K562 (cell line): ENCODE results near the gene COPS8. TPM values are rescaled to one million over a fixed set of nuclear protein-coding genes. Genes with fewer than 3 reads are reported as not detected.

ENCODE experiments used
- AFF4 ChIP-seq: sonication (generic); formaldehyde crosslinking; IDR thresholded peaks from 2 replicates; pipeline ENCODE4 v1.8.0; 2023; ENCODE audit warnings: mild to moderate bottlenecking, missing genetic modification reagents
- ARID4B ChIP-seq: sonication (generic); formaldehyde crosslinking; IDR thresholded peaks from 2 replicates; pipeline ENCODE4 v1.8.0; 2022; ENCODE audit warnings: mild to moderate bottlenecking, missing genetic modification reagents
- BCOR ChIP-seq: fragments of 450-650 bp; IDR thresholded peaks from 2 replicates; pipeline ENCODE4 v1.6.1; 2016
- CSDE1 ChIP-seq, 2 experiments: fragments of 450-650 bp; IDR thresholded peaks; 2 replicates each; pipeline ENCODE4 v1.6.1; 2016; ENCODE audit warnings: mild to moderate bottlenecking in 1 of 2
- GABPB1 ChIP-seq: sonication (generic); formaldehyde crosslinking; IDR thresholded peaks from 2 replicates; pipeline ENCODE4 v1.8.0; 2022; ENCODE audit warnings: mild to moderate bottlenecking, missing genetic modification reagents
- PCBP1 ChIP-seq: fragments of 200-400 bp; formaldehyde crosslinking; IDR thresholded peaks from 2 replicates; pipeline ENCODE4 v1.6.1; 2018; ENCODE audit warnings: mild to moderate bottlenecking, low read depth, low read length; ENCODE audit not compliant: poor library complexity, severe bottlenecking
- PHF20 ChIP-seq: fragments of 450-650 bp; IDR thresholded peaks from 2 replicates; pipeline ENCODE4 v1.6.1; 2018; ENCODE audit not compliant: partially characterized antibody
- ZBTB11 ChIP-seq, 3 experiments: fragments of 200-800 bp in 1 of 3; fragments of 250-450 bp in 1 of 3; fragments of 450-650 bp in 1 of 3; sonication (Bioruptor Pico) in 1 of 3; sonication (Bioruptor generic) in 1 of 3; formaldehyde crosslinking in 1 of 3; IDR thresholded peaks; 2 replicates each; pipeline versions ENCODE4 v1.6.1 to v1.8.0; 2016 to 2022; ENCODE audit warnings: mild to moderate bottlenecking in 2 of 3, missing genetic modification characterization in 2 of 3, missing compliant biosample characterization in 1 of 3, moderate library complexity in 1 of 3
- ZNF253 ChIP-seq: fragments of 250-450 bp; sonication (Bioruptor Pico); conservative IDR thresholded peaks from 2 replicates; pipeline ENCODE4 v1.6.1; 2021; ENCODE audit warnings: mild to moderate bottlenecking
- ZNF395 ChIP-seq: fragments of 200-800 bp; sonication (Bioruptor generic); IDR thresholded peaks from 2 replicates; pipeline ENCODE4 v1.6.1; 2017; ENCODE audit warnings: missing genetic modification characterization, missing compliant biosample characterization
- ZNF41 ChIP-seq: fragments of 250-450 bp; sonication (Bioruptor Pico); conservative IDR thresholded peaks from 2 replicates; pipeline ENCODE4 v1.4.0; 2020; ENCODE audit warnings: mild to moderate bottlenecking
- ZNF586 ChIP-seq: fragments of 450-650 bp; formaldehyde crosslinking; conservative IDR thresholded peaks from 2 replicates; pipeline ENCODE4 v1.4.0; 2020; ENCODE audit warnings: mild to moderate bottlenecking, moderate library complexity
- polyA plus RNA-seq, 8 experiments: library from polyadenylated mRNA; depleted of rRNA in 4 of 8; stranded (reverse) in 5 of 8; unstranded in 3 of 8; fragments of >200 nt; fragmentation: Nextera tagmentation in 2 of 8; fragmentation: Illumina TruSeq in 1 of 8; extraction: Ambion mirVana in 2 of 8; extraction: Trizol in 1 of 8; gene quantifications; 2 replicates each; pipeline versions ENCODE4 v1.2.1 to v1.2.3, GENCODE V29; 2011 to 2014; ENCODE audit warnings: inconsistent platforms in 1 of 8, missing spikeins in 1 of 8
- total RNA-seq, 7 experiments: library from RNA; depleted of rRNA in 6 of 7; stranded (reverse); fragments of >200 nt in 6 of 7; fragmentation: Illumina TruSeq in 2 of 7; extraction: Trizol in 2 of 7; gene quantifications; 2 replicates each; pipeline versions ENCODE4 v1.2.1 to v1.2.3, GENCODE V29; 2011 to 2021; ENCODE audit warnings: low replicate concordance in 1 of 7

COPS8 gene
- total and polyA plus RNA-seq, 9 of the 15 experiments (the other 6 are each of a cell fraction or from before 2014, with no cell fraction given), result 28.2 to 97.3 (median 58.9) TPM

- TF ChIP-seq ZNF41 (no peak), BCOR (0 out of 2 replicates have a peak, but pooled peaks have one; percentile 25), PCBP1 (no peak), PHF20 (peak; percentile 95), GABPB1 (CRISPR knock-in tag) (peak; percentile 96), ZBTB11 (CRISPR knock-in tag; IDR thresholded peaks at IDR 0.05) (peak in 1 of 3 experiments; percentile 47; a peak in 3 of 6 replicates), ZNF586 (CRISPR knock-in tag) (no peak), AFF4 (CRISPR knock-in tag) (0 out of 2 replicates have a peak, but pooled peaks have one; percentile 50), ARID4B (CRISPR knock-in tag) (peak; percentile 71), ZNF253 (CRISPR knock-in tag) (no peak), CSDE1 (IDR thresholded peaks at IDR 0.05) (peak in 1 of 2 experiments; percentile 70; a peak in 1 of 4 replicates), ZNF395 (CRISPR knock-in tag) (0 out of 2 replicates have a peak, but pooled peaks have one; percentile 40)
These were observed at the start of gene COPS8 (continued) for GRCh38 chr2:237085248-237086221.
